Measurements from ENCODE around the gene ELF2. TPM values are rescaled to one million over a fixed set of nuclear protein-coding genes. Genes with fewer than 3 reads are reported as not detected.

Gene ELF2
- total RNA-seq, 1 experiment from 2014 or later = 44.6 TPM

DNA sequence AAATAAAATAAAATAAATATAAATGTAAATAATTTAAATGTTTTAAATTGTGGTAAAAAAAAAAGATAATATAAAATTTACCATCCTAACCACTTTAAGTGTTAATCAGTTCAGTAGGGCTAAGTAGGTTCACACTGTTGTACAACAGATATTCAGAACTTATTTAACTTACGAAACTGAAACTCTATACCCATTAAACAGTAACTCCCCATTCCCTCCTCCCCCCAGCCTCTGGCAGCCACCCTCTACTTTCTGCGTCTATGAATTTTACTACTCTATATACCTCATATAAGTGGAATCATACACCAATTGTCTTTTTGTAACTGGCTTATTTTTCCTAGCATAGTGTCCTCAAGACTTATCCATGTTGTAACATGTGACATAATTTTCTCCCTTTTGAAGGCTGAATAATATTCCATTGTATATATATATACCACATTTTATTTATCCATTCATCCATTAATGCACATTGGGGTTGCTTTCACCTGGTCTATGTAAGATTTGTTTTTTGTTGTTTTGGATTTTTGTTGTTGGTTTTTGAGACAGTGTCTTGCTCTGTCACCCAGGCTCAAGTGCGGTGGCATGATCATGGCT, 32.5 kb upstream of the ELF2 start (continued):
- TF ChIP-seq, protein P1, sequence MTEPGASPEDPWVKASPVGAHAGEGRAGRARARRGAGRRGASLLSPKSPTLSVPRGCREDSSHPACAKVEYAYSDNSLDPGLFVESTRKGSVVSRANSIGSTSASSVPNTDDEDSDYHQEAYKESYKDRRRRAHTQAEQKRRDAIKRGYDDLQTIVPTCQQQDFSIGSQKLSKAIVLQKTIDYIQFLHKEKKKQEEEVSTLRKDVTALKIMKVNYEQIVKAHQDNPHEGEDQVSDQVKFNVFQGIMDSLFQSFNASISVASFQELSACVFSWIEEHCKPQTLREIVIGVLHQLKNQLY (CRISPR knock-in tag; IDR thresholded peaks at IDR 0.05) = no peak

DNA sequence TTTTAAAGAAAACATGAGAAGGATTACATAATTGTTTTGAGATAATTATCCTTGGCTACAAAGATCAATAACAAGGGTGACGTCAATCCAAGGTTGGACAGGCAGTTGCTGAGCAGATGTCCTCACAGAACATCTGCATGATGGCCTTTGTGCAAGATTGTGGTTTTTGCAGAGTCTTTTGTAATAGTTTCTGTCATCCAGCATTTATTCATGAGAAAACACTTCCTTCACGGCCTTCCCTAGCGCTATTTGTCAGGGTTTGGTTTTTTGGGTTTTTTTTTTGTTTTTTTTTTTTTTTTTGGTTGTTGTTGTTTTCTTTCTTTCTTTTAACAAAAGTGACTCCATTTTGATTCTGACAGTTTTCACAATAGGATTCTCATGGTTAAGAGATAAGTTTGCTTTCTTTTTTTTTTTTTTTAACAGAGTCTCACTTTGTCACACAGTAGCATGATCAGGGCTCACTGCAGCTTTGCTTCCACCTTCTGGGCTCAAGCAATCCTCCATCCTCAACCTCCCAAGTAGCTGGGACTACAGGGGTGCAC, 31.5 kb upstream of the ELF2 start:
- Mint-ChIP-seq H3K36me3 (no peaks in the 10 kb centered on the region), H3K4me3 (no peak overlapping the region), H3K4me1 (peaks cover 17% of the 10 kb centered on the region), H3K27ac (no peak overlapping the region; the same call in 1 of the 2 replicates), H3K27me3 (ENCODE audit: low read depth) (no peaks in the 10 kb centered on the region), H3K9me3 (peaks cover 4% of the 10 kb centered on the region; the same call in 1 of the 2 replicates)
- ATAC-seq (no peak), DNase-seq (ENCODE audit: low spot score) (no peak)
- TF ChIP-seq, protein P2, sequence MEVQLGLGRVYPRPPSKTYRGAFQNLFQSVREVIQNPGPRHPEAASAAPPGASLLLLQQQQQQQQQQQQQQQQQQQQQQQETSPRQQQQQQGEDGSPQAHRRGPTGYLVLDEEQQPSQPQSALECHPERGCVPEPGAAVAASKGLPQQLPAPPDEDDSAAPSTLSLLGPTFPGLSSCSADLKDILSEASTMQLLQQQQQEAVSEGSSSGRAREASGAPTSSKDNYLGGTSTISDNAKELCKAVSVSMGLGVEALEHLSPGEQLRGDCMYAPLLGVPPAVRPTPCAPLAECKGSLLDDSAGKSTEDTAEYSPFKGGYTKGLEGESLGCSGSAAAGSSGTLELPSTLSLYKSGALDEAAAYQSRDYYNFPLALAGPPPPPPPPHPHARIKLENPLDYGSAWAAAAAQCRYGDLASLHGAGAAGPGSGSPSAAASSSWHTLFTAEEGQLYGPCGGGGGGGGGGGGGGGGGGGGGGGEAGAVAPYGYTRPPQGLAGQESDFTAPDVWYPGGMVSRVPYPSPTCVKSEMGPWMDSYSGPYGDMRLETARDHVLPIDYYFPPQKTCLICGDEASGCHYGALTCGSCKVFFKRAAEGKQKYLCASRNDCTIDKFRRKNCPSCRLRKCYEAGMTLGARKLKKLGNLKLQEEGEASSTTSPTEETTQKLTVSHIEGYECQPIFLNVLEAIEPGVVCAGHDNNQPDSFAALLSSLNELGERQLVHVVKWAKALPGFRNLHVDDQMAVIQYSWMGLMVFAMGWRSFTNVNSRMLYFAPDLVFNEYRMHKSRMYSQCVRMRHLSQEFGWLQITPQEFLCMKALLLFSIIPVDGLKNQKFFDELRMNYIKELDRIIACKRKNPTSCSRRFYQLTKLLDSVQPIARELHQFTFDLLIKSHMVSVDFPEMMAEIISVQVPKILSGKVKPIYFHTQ (CRISPR knock-in tag; IDR thresholded peaks at IDR 0.05) = no peak
- TF ChIP-seq IRF2 (CRISPR knock-in tag; IDR thresholded peaks at IDR 0.05; ENCODE audit: borderline replicate concordance, low read depth) (no peak), ZNF317 (CRISPR knock-in tag; IDR thresholded peaks at IDR 0.05; ENCODE audit: borderline replicate concordance, low read depth) (no peak), ATF1 (CRISPR knock-in tag; IDR thresholded peaks at IDR 0.05) (no peak), KAT7 (CRISPR knock-in tag; IDR thresholded peaks at IDR 0.05; ENCODE audit: borderline replicate concordance) (no peak), SOX15 (CRISPR knock-in tag; IDR thresholded peaks at IDR 0.05) (no peak), JAZF1 (CRISPR knock-in tag; IDR thresholded peaks at IDR 0.05) (no peak), NR2C2 (CRISPR knock-in tag; IDR thresholded peaks at IDR 0.05) (no peak), NFATC4 (CRISPR knock-in tag; IDR thresholded peaks at IDR 0.05) (no peak), NR1H2 (CRISPR knock-in tag; IDR thresholded peaks at IDR 0.05) (no peak), TEAD1 (CRISPR knock-in tag; IDR thresholded peaks at IDR 0.05) (no peak), TP53 (CRISPR knock-in tag; IDR thresholded peaks at IDR 0.05) (no peak), FOXK1 (CRISPR knock-in tag; IDR thresholded peaks at IDR 0.05) (no peak), SMAD3 (CRISPR knock-in tag; IDR thresholded peaks at IDR 0.05; ENCODE audit: borderline replicate concordance) (no peak)
- TF ChIP-seq, protein P3, sequence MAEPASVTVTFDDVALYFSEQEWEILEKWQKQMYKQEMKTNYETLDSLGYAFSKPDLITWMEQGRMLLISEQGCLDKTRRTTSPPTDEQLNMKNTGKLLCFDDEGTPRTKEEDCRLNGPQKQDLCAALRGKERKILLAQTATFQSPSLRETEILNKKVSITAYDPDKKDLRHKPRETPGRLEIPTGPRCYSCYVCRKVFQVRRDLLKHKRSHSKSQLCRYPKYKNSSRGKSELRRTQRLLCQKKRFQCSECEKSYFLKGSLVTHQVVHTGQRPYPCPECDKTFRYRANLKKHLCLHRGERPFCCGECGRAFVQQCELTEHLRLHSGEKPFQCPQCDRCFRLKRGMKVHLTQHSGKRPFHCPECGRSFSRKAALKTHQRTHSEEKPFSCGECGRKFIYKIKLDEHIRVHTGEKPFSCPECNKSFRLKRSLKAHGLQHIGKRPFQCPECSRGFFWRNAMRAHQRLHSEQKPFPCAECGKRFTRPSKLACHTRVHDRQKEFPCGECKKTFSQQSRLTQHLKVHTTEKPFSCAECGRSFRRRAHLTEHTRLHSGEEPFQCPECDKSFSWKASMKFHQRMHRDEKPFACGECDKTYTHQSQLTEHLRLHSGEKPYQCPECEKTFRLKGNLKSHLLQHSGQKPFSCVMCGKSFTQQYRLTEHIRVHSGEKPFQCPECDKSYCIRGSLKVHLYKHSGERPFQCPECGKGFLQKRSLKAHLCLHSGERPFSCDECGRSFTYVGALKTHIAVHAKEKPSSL (CRISPR knock-in tag; conservative IDR thresholded peaks at IDR 0.05) = no peak
- TF ChIP-seq, protein P4, sequence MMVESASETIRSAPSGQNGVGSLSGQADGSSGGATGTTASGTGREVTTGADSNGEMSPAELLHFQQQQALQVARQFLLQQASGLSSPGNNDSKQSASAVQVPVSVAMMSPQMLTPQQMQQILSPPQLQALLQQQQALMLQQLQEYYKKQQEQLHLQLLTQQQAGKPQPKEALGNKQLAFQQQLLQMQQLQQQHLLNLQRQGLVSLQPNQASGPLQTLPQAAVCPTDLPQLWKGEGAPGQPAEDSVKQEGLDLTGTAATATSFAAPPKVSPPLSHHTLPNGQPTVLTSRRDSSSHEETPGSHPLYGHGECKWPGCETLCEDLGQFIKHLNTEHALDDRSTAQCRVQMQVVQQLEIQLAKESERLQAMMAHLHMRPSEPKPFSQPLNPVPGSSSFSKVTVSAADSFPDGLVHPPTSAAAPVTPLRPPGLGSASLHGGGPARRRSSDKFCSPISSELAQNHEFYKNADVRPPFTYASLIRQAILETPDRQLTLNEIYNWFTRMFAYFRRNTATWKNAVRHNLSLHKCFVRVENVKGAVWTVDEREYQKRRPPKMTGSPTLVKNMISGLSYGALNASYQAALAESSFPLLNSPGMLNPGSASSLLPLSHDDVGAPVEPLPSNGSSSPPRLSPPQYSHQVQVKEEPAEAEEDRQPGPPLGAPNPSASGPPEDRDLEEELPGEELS (CRISPR knock-in tag; IDR thresholded peaks at IDR 0.05) = no peak
- TF ChIP-seq, protein P5, sequence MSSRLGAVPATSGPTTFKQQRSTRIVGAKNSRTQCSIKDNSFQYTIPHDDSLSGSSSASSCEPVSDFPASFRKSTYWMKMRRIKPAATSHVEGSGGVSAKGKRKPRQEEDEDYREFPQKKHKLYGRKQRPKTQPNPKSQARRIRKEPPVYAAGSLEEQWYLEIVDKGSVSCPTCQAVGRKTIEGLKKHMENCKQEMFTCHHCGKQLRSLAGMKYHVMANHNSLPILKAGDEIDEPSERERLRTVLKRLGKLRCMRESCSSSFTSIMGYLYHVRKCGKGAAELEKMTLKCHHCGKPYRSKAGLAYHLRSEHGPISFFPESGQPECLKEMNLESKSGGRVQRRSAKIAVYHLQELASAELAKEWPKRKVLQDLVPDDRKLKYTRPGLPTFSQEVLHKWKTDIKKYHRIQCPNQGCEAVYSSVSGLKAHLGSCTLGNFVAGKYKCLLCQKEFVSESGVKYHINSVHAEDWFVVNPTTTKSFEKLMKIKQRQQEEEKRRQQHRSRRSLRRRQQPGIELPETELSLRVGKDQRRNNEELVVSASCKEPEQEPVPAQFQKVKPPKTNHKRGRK (CRISPR knock-in tag; IDR thresholded peaks at IDR 0.05; ENCODE audit: borderline replicate concordance) = no peak
- TF ChIP-seq, protein P6, sequence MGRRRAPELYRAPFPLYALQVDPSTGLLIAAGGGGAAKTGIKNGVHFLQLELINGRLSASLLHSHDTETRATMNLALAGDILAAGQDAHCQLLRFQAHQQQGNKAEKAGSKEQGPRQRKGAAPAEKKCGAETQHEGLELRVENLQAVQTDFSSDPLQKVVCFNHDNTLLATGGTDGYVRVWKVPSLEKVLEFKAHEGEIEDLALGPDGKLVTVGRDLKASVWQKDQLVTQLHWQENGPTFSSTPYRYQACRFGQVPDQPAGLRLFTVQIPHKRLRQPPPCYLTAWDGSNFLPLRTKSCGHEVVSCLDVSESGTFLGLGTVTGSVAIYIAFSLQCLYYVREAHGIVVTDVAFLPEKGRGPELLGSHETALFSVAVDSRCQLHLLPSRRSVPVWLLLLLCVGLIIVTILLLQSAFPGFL (CRISPR knock-in tag; IDR thresholded peaks at IDR 0.05; ENCODE audit: borderline replicate concordance) = no peak
- POLR2A ChIA-PET = no interaction called here
- CTCF ChIA-PET = no interaction called here

All from WTC11 (cell line).